Fibroblast of lung (primary cell): ENCODE measurements around the gene PSPN.

Source experiments
- CTCF ChIP-seq, 2 donors: IDR thresholded peaks in 1 of 2; conservative IDR thresholded peaks in 1 of 2; 1 replicate in 1 of 2; 2 replicates in 1 of 2; pipeline ENCODE4 v1.5.1; 2011 to 2012; ENCODE audit warnings: low read length in 2 of 2, control low read depth in 1 of 2, inconsistent platforms in 1 of 2, low read depth in 1 of 2, mild to moderate bottlenecking in 1 of 2
- EZH2 ChIP-seq: IDR thresholded peaks from 2 replicates; pipeline ENCODE4 v1.5.1; 2012; ENCODE audit warnings: low read length, control low read depth, mild to moderate bottlenecking; ENCODE audit errors: missing control alignments

GRCh38 chr19:6374161-6374709, 1.5 kb downstream of the PSPN start:
- TF ChIP-seq CTCF (conservative IDR thresholded peaks at IDR 0.05 in 1 of 2, IDR thresholded peaks at IDR 0.05 in 1 of 2; ENCODE audit: low read depth in 1 of 2, low read length in 2 of 2) (no peak), EZH2 (no peak)
